OCI-LY3 (cell line): Measurements from ENCODE around the gene NGFR.

Source experiments
- CTCF ChIP-seq: fragments of 200-600, 300-600 bp; sonication (generic); IDR thresholded peaks from 2 replicates; pipeline ENCODE4 v1.5.1; 2014; ENCODE audit warnings: antibody characterized with exemption, low read length, low read depth
- EZH2phosphoT487 ChIP-seq: fragments of 200-600 bp; shearing (Covaris generic); IDR thresholded peaks from 2 replicates; pipeline ENCODE4 v1.6.1; 2018; ENCODE audit warnings: antibody characterized with exemption, mixed run types, low read depth

- no peak for TF ChIP-seq CTCF
- TF ChIP-seq EZH2phosphoT487, result no peak
Measured at GRCh38 chr17:49472527-49472926, 22.6 kb upstream of the NGFR start.
